ENCODE measurements around the gene LMLN.
"Not testable (repeated sequence)": the region's sequence is repeated elsewhere in the genome, so short reads cannot be mapped to it uniquely, and the experiment has no call there.

LMLN gene

DNA sequence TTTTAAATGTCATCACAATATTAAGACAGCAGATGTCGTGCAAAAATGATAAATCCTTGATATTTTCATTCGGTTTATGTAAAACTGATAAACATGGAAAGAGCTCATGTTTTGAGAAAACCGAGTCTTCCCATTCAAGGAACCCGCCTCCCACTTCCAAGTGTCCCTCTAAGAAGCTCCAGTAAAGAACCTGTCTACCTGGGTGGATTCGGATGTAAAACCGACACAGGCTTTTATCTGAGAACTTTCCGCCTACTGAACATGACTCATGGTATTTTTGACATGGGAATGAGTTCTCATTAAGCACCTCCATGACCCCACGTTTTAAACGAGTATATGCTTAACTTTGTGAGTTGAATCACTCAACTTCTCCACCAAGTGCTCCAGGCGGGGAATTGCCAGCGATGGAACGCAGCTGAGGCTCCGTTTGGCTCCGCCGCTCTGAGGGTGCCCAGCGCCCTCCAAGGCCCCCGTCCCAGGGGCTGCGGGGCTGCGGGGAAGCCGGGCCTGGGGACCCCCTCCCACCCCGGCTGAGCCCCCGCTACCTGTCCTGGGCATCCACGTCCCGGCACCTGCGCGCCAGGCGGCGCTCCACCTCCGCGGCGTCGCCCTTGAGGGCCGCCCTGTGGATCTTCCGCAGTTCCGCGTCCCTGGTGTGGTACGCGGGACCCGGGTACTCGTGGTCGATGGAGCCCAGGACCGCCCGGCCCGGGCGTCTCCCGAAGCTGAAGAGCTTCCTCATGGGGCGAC lies 119.9 kb downstream of the LMLN start:
- DNase-seq (ENCODE audit: low read depth) = no peak
- TF ChIP-seq, protein P1, sequence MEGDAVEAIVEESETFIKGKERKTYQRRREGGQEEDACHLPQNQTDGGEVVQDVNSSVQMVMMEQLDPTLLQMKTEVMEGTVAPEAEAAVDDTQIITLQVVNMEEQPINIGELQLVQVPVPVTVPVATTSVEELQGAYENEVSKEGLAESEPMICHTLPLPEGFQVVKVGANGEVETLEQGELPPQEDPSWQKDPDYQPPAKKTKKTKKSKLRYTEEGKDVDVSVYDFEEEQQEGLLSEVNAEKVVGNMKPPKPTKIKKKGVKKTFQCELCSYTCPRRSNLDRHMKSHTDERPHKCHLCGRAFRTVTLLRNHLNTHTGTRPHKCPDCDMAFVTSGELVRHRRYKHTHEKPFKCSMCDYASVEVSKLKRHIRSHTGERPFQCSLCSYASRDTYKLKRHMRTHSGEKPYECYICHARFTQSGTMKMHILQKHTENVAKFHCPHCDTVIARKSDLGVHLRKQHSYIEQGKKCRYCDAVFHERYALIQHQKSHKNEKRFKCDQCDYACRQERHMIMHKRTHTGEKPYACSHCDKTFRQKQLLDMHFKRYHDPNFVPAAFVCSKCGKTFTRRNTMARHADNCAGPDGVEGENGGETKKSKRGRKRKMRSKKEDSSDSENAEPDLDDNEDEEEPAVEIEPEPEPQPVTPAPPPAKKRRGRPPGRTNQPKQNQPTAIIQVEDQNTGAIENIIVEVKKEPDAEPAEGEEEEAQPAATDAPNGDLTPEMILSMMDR (conservative IDR thresholded peaks at IDR 0.05; ENCODE audit: low read length) = no peak; the same call in 1 of the 2 replicates
- H3K4me3 ChIP-seq (ENCODE audit: low read length) = peak overlapping the region; percentile 34

DNA sequence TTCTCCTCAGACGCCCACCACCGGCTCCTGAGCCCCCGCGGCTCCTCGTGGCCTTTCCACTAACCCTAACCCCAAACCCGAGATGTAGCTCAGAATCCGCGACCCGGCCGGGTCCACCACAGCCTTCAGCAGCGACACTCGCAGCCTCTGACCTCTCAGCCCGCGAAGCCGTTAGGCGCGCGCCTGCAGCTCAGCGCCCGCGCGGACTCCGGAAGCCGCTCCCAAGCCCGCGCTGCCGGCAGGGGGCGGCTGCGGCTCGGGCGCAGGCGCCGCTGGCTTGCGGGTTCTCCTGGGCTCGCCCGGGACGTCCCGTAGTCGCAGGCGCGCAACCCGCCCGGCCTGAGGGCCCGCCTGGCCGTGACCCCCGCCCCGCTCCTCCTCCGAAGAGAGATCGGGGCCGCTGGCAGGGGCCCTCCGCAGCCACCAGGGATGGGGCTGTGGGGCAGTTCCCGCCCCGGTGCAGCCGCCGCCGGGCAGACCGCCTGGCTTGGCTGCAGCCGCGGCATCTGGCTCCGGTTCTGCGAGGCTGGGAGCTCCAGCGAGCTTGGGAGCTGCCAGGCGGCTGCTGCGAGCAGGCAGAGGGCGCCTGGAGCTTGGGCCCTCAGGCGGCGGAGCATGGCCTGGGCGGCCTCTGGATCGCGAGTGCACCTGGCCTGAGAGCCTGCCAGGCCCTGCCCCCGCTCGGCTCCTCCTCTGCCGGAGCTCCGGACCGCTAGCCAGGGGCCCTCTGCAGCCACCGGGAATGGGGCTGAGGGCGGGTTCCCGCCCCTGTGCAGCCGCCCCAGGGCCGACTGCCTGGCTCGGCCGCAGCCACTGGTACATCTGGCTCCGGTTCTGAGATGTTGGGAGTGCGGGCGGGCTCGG lies 120.7 kb downstream of the LMLN start:
- peak; percentile 58 for DNase-seq (ENCODE audit: low read depth)
- TF ChIP-seq, protein P1 (conservative IDR thresholded peaks at IDR 0.05; ENCODE audit: low read length) = peak; percentile 28
- H3K4me3 ChIP-seq (ENCODE audit: low read length) = peak overlapping the region; percentile 34

DNA sequence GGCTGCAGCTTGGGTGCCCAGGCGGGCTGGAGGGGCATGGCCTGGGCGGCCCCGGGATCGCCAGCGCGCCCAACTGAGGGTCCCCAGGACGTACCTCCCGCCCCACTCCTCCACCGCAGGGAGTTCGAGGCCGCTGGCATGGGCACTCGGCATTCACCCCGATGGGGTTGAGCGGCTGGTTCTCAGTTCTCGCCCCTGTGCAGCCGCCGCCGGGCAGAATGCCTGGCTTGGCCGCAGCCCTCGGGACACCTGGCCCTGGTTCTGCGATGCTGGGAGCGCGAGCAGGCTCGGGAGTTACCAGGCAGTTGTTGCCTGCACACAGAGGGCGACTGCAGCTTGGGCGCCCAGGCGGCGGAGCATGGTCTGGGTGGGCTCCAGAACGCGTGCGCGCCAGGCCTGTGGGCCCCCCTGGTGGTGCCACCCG lies 121.4 kb downstream of the LMLN start:
- no peak overlapping the region for H3K4me3 ChIP-seq (ENCODE audit: low read length)
- TF ChIP-seq, protein P1 (conservative IDR thresholded peaks at IDR 0.05; ENCODE audit: low read length) = no peak
- no peak for DNase-seq (ENCODE audit: low read depth)

DNA sequence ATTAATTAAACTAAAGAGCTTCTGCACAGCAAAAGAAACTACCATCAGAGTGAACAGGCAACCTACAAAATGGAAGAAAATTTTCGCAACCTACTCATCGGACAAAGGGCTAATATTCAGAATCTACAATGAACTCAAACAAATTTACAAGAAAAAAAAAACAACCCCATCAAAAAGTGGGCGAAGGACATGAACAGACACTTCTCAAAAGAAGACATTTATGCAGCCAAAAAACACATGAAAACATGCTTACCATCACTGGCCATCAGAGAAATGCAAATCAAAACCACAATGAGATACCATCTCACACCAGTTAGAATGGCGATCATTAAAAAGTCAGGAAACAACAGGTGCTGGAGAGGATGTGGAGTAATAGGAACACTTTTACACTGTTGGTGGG lies 122.2 kb downstream of the LMLN start:
- not testable (repeated sequence) for H3K4me3 ChIP-seq (ENCODE audit: low read length); DNase-seq (ENCODE audit: low read depth)

DNA sequence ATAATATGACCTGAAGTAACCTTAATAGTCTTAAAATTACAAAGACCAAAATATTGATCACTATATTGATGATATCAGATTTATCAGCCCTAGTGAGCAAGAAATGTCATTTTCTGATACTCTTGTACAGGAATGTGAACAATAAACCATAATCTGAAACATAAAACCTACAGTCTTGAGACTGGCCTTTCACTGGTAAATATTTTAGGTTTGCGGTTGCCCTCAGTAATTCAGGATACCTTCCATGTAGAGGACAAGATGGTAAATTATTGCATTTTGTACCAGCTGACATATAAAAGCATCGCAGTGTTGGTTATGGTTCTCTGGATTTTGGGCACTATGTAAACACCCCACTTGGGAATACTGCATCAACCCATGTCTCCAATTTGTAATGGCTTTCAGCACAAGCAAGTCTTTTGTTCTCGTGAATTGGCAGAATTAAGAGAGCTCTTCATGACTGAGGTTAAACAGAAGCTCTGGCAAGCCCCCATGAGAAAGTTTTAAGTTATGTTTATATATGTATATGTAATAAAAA lies 128.5 kb downstream of the LMLN start:
- no peak for DNase-seq (ENCODE audit: low read depth)
- no peak overlapping the region for H3K4me3 ChIP-seq (ENCODE audit: low read length)
- TF ChIP-seq, protein P1 (conservative IDR thresholded peaks at IDR 0.05; ENCODE audit: low read length) = no peak

DNA sequence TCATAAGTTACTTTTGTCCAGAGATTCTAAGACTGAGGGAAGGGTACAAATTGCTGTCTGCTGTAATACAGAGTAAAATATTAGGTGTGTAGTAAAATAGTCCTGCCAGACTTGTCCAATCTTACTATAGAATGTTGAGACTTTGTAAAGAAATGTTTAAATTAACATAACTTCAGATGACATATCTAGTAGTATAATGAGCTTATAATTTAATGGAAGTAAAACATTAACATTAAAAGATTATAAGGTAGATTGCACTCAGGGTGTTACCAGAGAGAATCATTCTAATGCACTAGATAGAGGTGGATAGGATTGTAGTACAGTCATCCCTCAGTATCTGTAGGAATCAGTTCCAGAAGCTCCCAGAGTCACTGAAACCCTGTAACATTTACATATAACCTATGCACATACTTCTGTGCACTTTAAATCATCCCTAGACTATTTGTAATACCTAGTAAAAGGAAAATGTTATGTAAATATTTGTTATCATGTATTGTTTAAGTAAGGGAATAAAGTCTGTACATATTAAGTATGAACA lies 130.8 kb downstream of the LMLN start:
- no peak overlapping the region for H3K4me3 ChIP-seq (ENCODE audit: low read length)
- no peak for DNase-seq (ENCODE audit: low read depth)
- TF ChIP-seq, protein P1 (conservative IDR thresholded peaks at IDR 0.05; ENCODE audit: low read length) = no peak

DNA sequence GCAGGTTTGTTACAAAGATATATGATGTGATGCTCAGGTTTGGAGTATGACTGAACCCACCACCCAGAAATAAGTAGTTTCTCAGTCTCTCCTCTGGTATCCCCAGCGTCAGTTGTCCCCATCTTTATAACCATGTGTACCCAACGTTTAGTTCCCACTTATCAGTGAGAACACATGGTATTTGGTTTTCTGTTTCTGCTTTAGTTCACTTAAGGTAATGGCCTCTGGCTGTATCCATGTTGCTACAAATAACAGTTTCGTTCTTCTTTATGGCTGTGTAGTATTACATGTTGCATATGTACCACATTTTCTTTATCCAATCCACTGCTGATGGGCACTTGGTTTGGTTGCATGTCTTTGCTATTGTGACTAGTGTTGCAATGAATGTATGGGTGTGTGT lies 132.3 kb downstream of the LMLN start:
- DNase-seq (ENCODE audit: low read depth) = no peak
- TF ChIP-seq, protein P1 (conservative IDR thresholded peaks at IDR 0.05; ENCODE audit: low read length) = no peak
- H3K4me3 ChIP-seq (ENCODE audit: low read length) = no peak overlapping the region
